ENCODE results near the gene DDX52. TPM values are rescaled to one million over a fixed set of nuclear protein-coding genes. Genes with fewer than 3 reads are reported as not detected.

DDX52 gene
- total and polyA plus RNA-seq, 2 of the 13 experiments (the other 11 are each of a cell fraction or from before 2014, with no cell fraction given): 8.9 to 36.1 TPM

GRCh38 chr17:37683454-37683984, 40.3 kb upstream of the DDX52 start (continued):
- no peak for TF ChIP-seq ZHX1 (CRISPR knock-in tag; IDR thresholded peaks at IDR 0.05; ENCODE audit: low read depth)
- no peak for TF ChIP-seq KLF6 (CRISPR knock-in tag; IDR thresholded peaks at IDR 0.05)
- peak; percentile 48; the same call in 1 of the 2 replicates for TF ChIP-seq ZNF292 (CRISPR knock-in tag; IDR thresholded peaks at IDR 0.05; ENCODE audit: borderline replicate concordance, low read depth)
- peak; percentile 52; the same call in 1 of the 2 replicates for TF ChIP-seq FOXP1 (IDR thresholded peaks at IDR 0.05)
- peak; percentile 87; the same call in 1 of the 2 replicates for TF ChIP-seq FOXP1 (CRISPR knock-in tag; IDR thresholded peaks at IDR 0.05)
- TF ChIP-seq CERS6 (CRISPR knock-in tag; IDR thresholded peaks at IDR 0.05): no peak
- peak; percentile 79 for TF ChIP-seq TBX2 (CRISPR knock-in tag; IDR thresholded peaks at IDR 0.05; ENCODE audit: borderline replicate concordance)
- no peak for TF ChIP-seq ARID2 (CRISPR knock-in tag; IDR thresholded peaks at IDR 0.05; ENCODE audit: borderline replicate concordance)
- peak; percentile 97 for TF ChIP-seq TCF7 (IDR thresholded peaks at IDR 0.05; ENCODE audit: low read depth)
- TF ChIP-seq ZBTB43 (CRISPR knock-in tag; conservative IDR thresholded peaks at IDR 0.05): 0 out of 2 replicates have a peak, but pooled peaks have one; percentile 32
- TF ChIP-seq, protein P1, sequence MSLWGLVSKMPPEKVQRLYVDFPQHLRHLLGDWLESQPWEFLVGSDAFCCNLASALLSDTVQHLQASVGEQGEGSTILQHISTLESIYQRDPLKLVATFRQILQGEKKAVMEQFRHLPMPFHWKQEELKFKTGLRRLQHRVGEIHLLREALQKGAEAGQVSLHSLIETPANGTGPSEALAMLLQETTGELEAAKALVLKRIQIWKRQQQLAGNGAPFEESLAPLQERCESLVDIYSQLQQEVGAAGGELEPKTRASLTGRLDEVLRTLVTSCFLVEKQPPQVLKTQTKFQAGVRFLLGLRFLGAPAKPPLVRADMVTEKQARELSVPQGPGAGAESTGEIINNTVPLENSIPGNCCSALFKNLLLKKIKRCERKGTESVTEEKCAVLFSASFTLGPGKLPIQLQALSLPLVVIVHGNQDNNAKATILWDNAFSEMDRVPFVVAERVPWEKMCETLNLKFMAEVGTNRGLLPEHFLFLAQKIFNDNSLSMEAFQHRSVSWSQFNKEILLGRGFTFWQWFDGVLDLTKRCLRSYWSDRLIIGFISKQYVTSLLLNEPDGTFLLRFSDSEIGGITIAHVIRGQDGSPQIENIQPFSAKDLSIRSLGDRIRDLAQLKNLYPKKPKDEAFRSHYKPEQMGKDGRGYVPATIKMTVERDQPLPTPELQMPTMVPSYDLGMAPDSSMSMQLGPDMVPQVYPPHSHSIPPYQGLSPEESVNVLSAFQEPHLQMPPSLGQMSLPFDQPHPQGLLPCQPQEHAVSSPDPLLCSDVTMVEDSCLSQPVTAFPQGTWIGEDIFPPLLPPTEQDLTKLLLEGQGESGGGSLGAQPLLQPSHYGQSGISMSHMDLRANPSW (CRISPR knock-in tag; IDR thresholded peaks at IDR 0.05; ENCODE audit: borderline replicate concordance): peak; percentile 30; the same call in 1 of the 2 replicates
- TF ChIP-seq BORCS8-MEF2B (CRISPR knock-in tag; IDR thresholded peaks at IDR 0.05): no peak
- no peak for TF ChIP-seq ZFP1 (CRISPR knock-in tag; IDR thresholded peaks at IDR 0.05)
- TF ChIP-seq MEIS1 (CRISPR knock-in tag; IDR thresholded peaks at IDR 0.05; ENCODE audit: borderline replicate concordance): 0 out of 2 replicates have a peak, but pooled peaks have one; percentile 13
- TF ChIP-seq ZNF552 (CRISPR knock-in tag; IDR thresholded peaks at IDR 0.05; ENCODE audit: borderline replicate concordance): no peak
- TF ChIP-seq HDAC1 (CRISPR knock-in tag; IDR thresholded peaks at IDR 0.05): peak; percentile 52; the same call in 1 of the 2 replicates
- TF ChIP-seq KLF16 (CRISPR knock-in tag; IDR thresholded peaks at IDR 0.05): peak in 1 of 2 experiments; percentile 78; a peak in 1 of 4 replicates
- TF ChIP-seq HOXA3 (CRISPR knock-in tag; IDR thresholded peaks at IDR 0.05): peak; percentile 58
- no peak for TF ChIP-seq ZNF12 (CRISPR knock-in tag; IDR thresholded peaks at IDR 0.05)
- no peak for TF ChIP-seq MXD3 (CRISPR knock-in tag; IDR thresholded peaks at IDR 0.05)
- TF ChIP-seq FOXJ3 (CRISPR knock-in tag; IDR thresholded peaks at IDR 0.05; ENCODE audit: borderline replicate concordance): peak; percentile 80; the same call in 1 of the 2 replicates

All from HepG2 (cell line).